GM21528 (cell line): ENCODE measurements around the gene VPS45.
"Not testable (repeated sequence)": the region's sequence is repeated elsewhere in the genome, so short reads cannot be mapped to it uniquely, and the experiment has no call there.

Experiments used
- ATAC-seq: cut with Tn5 transposase; IDR thresholded peaks from one replicate; pipeline ENCODE4 v1.9.1; 2021; ENCODE audit warnings: mild to moderate bottlenecking, moderate library complexity; ENCODE audit not compliant: unreplicated experiment, low FRiP score

Gene VPS45

DNA sequence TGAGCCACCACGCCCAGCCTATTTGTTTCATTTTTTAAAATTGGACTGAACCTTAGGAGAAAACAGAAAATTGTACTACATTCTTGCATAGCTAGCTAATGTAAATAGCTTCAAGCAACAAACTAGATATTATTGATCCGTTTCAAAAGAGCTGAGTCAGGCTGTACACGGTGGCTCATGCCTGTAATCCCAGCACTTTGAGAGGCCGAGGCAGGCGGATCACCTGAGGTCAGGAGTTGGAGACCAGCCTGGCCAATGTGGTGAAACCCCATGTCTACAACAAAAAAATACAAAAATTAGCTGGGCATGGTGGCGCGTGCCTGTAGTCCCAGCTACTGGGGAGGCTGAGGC is 118.8 kb downstream of the VPS45 start:
- ATAC-seq: not testable (repeated sequence)

DNA sequence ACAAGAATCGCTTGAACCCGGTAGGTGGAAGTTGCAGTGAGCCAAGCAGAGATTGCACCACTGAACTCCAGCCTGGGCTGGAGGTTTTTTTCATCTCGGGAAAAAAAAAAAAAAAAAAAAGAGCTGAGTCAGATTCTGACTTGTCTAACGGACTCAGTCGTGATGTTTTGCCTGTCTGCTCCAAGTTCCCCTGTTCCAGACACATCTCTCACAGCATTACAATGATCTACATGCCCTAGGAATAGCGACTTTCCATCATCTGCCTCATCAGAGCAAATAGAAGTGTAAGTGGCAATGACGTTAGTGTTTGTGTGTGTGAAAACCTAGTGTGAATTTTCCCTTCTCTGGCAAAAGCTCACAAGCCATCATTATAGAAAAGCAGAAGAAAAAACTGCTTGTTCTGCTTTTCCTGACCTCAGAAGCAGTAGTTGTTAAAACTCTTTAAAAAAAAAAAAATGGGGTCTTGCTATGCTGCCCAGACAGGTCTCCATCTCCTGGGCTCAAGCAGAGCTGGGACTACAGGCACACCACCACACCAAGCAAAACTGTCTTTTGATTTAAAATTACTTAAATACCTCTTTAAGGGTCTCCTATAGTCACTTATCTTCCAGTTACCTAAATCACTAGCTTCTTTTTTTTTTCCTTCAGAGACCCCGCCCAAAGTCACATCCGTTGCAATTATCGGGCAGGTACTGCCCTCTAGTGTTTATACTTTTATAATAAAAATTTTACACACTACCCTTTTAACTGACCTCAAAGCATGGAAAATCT is 119.4 kb downstream of the VPS45 start:
- no peak for ATAC-seq

DNA sequence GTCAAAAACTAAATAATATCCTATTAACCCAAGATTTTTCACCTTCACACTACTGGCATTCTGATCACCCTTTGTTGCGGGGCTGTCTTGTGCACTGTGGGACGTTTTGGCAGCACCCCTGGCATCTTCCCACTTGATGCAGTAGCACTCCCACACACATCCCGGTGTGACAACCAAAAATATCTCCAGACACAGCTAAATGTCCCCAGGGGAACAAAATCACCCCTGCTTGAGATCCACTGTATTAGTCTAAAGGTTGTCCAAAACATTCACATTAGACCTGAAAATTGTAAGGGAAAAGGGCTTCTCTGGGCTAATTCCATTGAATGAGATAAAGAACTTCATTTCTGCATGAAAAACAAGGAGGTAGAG is 120.0 kb downstream of the VPS45 start:
- no peak for ATAC-seq

DNA sequence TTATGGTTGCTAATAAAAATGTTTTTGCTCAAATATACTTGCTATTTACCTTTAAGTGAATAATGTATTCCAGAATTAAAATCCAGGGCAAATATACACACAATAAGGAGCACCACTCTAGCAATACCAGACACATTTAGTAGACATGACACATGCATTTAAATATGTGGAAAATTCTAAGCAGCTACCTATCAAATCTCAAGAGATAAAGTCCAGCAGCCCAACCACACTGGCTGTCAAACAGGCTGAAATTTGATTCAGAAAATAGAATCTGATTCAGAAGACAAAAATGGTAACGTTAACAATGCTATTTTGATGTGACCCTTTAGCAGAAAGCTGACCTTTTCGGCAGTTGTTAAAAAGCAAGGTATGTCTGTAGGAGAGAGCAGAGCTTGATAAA is 124.4 kb downstream of the VPS45 start:
- no peak for ATAC-seq

DNA sequence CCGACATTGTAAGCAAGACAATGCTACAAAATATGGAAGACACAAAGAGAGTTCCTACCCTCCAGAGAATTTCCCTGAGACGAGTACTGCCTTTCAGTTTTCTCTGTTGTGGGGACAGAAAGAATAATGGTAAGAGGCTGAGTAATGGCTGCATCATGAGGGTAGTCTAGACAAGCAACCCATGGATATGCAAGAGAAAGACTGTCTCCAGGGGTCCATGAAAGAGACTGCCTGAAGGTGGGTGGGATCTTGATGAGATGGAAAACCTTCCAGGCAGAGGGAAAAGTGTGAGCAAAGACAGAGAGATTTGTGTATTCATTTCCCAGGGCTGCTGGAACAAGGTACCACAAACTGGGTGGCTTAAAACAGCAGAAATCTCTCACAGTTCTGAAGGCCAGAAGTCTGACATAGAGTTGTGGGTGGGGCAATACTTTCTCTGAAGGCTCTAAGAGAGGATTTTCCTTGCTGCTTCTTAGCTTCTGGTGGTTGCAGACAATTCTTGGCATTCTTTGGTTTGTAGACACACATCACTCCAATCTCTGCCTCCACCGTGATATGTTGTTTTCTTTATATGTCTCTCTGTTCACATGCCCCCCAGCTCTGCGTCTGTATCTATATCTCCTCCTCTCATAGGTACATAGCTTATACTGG is 126.9 kb downstream of the VPS45 start:
- ATAC-seq: no peak
